VCaP (cell line): ENCODE results near the gene GRIK5.

Experiments
- H3K27ac ChIP-seq: fragments of 450-650 bp; 2 replicates; pipeline ENCODE4 v1.5.1; 2017
- CTCF ChIP-seq: fragments of 450-650 bp; conservative IDR thresholded peaks from 2 replicates; pipeline ENCODE4 v1.5.1; 2017; ENCODE audit warnings: mild to moderate bottlenecking, moderate library complexity

The GRIK5 gene

GRCh38 chr19:41971363-41971762, 98.6 kb downstream of the GRIK5 start:
- H3K27ac ChIP-seq = no peak overlapping the region
- TF ChIP-seq CTCF = no peak

GRCh38 chr19:41969772-41970458, 100.1 kb downstream of the GRIK5 start:
- TF ChIP-seq CTCF = no peak
- no peak overlapping the region for H3K27ac ChIP-seq

GRCh38 chr19:41968751-41969595, 101.0 kb downstream of the GRIK5 start:
- no peak overlapping the region for H3K27ac ChIP-seq

GRCh38 chr19:41967054-41967783, 102.8 kb downstream of the GRIK5 start:
- no peak overlapping the region for H3K27ac ChIP-seq
- no peak for TF ChIP-seq CTCF

More at GRCh38 chr19:41968751-41969595, 101.0 kb downstream of the GRIK5 start:
- no peak for TF ChIP-seq CTCF

- TF ChIP-seq CTCF = no peak
- no peak overlapping the region for H3K27ac ChIP-seq
Observed at GRCh38 chr19:41965106-41965505, 104.9 kb downstream of the GRIK5 start.

GRCh38 chr19:41960973-41961372, 109.0 kb downstream of the GRIK5 start:
- H3K27ac ChIP-seq = no peak overlapping the region
- no peak for TF ChIP-seq CTCF
